HepG2 (cell line): Measurements from ENCODE around the gene PPFIA3. TPM values are rescaled to one million over a fixed set of nuclear protein-coding genes. Genes with fewer than 3 reads are reported as not detected.

Experiments used
- HBP1 ChIP-seq: IDR thresholded peaks from 2 replicates; pipeline ENCODE4 v1.6.1; 2016; ENCODE audit warnings: low read depth, control low read depth
- HHEX ChIP-seq: IDR thresholded peaks from 2 replicates; pipeline ENCODE4 v1.6.1; 2016; ENCODE audit warnings: control low read depth
- HMG20A ChIP-seq: IDR thresholded peaks from 2 replicates; pipeline ENCODE4 v1.6.1; 2016; ENCODE audit warnings: borderline replicate concordance
- KMT2A ChIP-seq: sonication (generic); formaldehyde crosslinking; IDR thresholded peaks from 2 replicates; pipeline ENCODE4 v1.4.0; 2020; ENCODE audit warnings: missing genetic modification reagents
- NBN ChIP-seq: fragments of 450-650 bp; conservative IDR thresholded peaks from 2 replicates; pipeline ENCODE4 v1.6.1; 2017
- NFATC3 ChIP-seq: sonication (generic); formaldehyde crosslinking; IDR thresholded peaks from 2 replicates; pipeline ENCODE4 v1.5.1; 2020; ENCODE audit warnings: mild to moderate bottlenecking, missing genetic modification reagents
- PBX2 ChIP-seq: IDR thresholded peaks from 2 replicates; pipeline ENCODE4 v1.6.1; 2016; ENCODE audit warnings: control low read depth
- PBX3 ChIP-seq: sonication (generic); formaldehyde crosslinking; IDR thresholded peaks from 2 replicates; pipeline ENCODE4 v1.8.1; 2023; ENCODE audit warnings: missing genetic modification reagents, inconsistent platforms, borderline replicate concordance
- RXRB ChIP-seq: IDR thresholded peaks from 2 replicates; pipeline ENCODE4 v1.6.1; 2016; ENCODE audit warnings: borderline replicate concordance, missing genetic modification reagents, missing compliant biosample characterization
- SP5 ChIP-seq: IDR thresholded peaks from 2 replicates; pipeline ENCODE4 v1.6.1; 2016; ENCODE audit warnings: low read depth, borderline replicate concordance
- TRIM24 ChIP-seq: sonication (generic); formaldehyde crosslinking; IDR thresholded peaks from 2 replicates; pipeline ENCODE4 v1.8.0; 2022; ENCODE audit warnings: mild to moderate bottlenecking, missing genetic modification reagents
- ZFP91 ChIP-seq: sonication (generic); formaldehyde crosslinking; IDR thresholded peaks from 2 replicates; pipeline ENCODE4 v1.9.0; 2022; ENCODE audit warnings: missing genetic modification reagents, mild to moderate bottlenecking, borderline replicate concordance
- ZMYM4 ChIP-seq: sonication (generic); formaldehyde crosslinking; IDR thresholded peaks from 2 replicates; pipeline ENCODE4 v1.8.1; 2023; ENCODE audit warnings: mild to moderate bottlenecking, missing genetic modification reagents
- ZNF546 ChIP-seq: sonication (generic); formaldehyde crosslinking; conservative IDR thresholded peaks from 2 replicates; pipeline ENCODE4 v1.8.1; 2023; ENCODE audit warnings: mild to moderate bottlenecking, missing genetic modification reagents
- ZNF644 ChIP-seq: IDR thresholded peaks from 2 replicates; pipeline ENCODE4 v1.6.1; 2016; ENCODE audit warnings: low read depth
- ZNF724P ChIP-seq: sonication (generic); formaldehyde crosslinking; IDR thresholded peaks from 2 replicates; pipeline ENCODE4 v1.8.0; 2022; ENCODE audit warnings: missing genetic modification reagents, borderline replicate concordance
- polyA plus RNA-seq, 8 experiments: library from polyadenylated mRNA; depleted of rRNA in 3 of 8; stranded (reverse) in 7 of 8; unstranded in 1 of 8; fragments of >200 nt; fragmentation: Illumina TruSeq in 4 of 8; extraction: Trizol in 4 of 8; gene quantifications; 2 replicates each; pipeline versions ENCODE4 v1.2.1 to v1.2.3, GENCODE V29; 2011 to 2016; ENCODE audit warnings: low read depth in 4 of 8, missing spikeins in 1 of 8, mixed read lengths in 1 of 8; ENCODE audit not compliant: insufficient read depth in 1 of 8
- total RNA-seq, 5 experiments: library from RNA; depleted of rRNA; stranded (reverse); fragments of >200 nt; fragmentation: Illumina TruSeq; extraction: Trizol; gene quantifications; 2 replicates each; pipeline ENCODE4 v1.2.3, GENCODE V29; 2016; ENCODE audit warnings: low read depth in 1 of 5
- TF ChIP-seq, protein P1 (sequence below): sonication (generic); formaldehyde crosslinking; IDR thresholded peaks from 2 replicates; pipeline ENCODE4 v1.4.0; 2020; ENCODE audit warnings: mild to moderate bottlenecking, missing genetic modification reagents, borderline replicate concordance

PPFIA3 gene
- total and polyA plus RNA-seq, 2 of the 13 experiments (the other 11 are each of a cell fraction or from before 2014, with no cell fraction given): 6.7 to 8.6 TPM

- TF ChIP-seq HHEX (CRISPR knock-in tag) (no peak), TRIM24 (CRISPR knock-in tag) (no peak), SP5 (CRISPR knock-in tag) (peak; percentile 55), ZNF644 (CRISPR knock-in tag) (no peak), ZMYM4 (peak; percentile 86), NBN (no peak), KMT2A (CRISPR knock-in tag) (peak; percentile 74; the same call in 1 of the 2 replicates), NFATC3 (peak; percentile 98), PBX3 (CRISPR knock-in tag) (peak; percentile 97), HMG20A (CRISPR knock-in tag) (no peak), HBP1 (CRISPR knock-in tag) (peak; percentile 100), ZNF546 (CRISPR knock-in tag) (peak; percentile 99), ZNF724P (CRISPR knock-in tag) (peak; percentile 99), RXRB (CRISPR knock-in tag) (peak; percentile 62; the same call in 1 of the 2 replicates), ZFP91 (CRISPR knock-in tag) (peak; percentile 93), PBX2 (CRISPR knock-in tag) (no peak)
- TF ChIP-seq, protein P1, sequence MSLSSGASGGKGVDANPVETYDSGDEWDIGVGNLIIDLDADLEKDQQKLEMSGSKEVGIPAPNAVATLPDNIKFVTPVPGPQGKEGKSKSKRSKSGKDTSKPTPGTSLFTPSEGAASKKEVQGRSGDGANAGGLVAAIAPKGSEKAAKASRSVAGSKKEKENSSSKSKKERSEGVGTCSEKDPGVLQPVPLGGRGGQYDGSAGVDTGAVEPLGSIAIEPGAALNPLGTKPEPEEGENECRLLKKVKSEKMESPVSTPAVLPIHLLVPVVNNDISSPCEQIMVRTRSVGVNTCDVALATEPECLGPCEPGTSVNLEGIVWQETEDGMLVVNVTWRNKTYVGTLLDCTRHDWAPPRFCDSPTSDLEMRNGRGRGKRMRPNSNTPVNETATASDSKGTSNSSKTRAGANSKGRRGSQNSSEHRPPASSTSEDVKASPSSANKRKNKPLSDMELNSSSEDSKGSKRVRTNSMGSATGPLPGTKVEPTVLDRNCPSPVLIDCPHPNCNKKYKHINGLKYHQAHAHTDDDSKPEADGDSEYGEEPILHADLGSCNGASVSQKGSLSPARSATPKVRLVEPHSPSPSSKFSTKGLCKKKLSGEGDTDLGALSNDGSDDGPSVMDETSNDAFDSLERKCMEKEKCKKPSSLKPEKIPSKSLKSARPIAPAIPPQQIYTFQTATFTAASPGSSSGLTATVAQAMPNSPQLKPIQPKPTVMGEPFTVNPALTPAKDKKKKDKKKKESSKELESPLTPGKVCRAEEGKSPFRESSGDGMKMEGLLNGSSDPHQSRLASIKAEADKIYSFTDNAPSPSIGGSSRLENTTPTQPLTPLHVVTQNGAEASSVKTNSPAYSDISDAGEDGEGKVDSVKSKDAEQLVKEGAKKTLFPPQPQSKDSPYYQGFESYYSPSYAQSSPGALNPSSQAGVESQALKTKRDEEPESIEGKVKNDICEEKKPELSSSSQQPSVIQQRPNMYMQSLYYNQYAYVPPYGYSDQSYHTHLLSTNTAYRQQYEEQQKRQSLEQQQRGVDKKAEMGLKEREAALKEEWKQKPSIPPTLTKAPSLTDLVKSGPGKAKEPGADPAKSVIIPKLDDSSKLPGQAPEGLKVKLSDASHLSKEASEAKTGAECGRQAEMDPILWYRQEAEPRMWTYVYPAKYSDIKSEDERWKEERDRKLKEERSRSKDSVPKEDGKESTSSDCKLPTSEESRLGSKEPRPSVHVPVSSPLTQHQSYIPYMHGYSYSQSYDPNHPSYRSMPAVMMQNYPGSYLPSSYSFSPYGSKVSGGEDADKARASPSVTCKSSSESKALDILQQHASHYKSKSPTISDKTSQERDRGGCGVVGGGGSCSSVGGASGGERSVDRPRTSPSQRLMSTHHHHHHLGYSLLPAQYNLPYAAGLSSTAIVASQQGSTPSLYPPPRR (CRISPR knock-in tag): peak; percentile 88
These were observed 8.6 kb downstream of the PPFIA3 start (continued) for GRCh38 chr19:49127674-49128544.
